Subcutaneous abdominal adipose tissue (tissue), 5 donors: ENCODE measurements around the gene SLC38A10.
"Not testable (repeated sequence)": the region's sequence is repeated elsewhere in the genome, so short reads cannot be mapped to it uniquely, and the experiment has no call there.

ENCODE experiments used
- H3K27ac ChIP-seq: one replicate; pipeline ENCODE4 v1.7.0; 2013; ENCODE audit warnings: low read depth, mild to moderate bottlenecking, inconsistent platforms, low read length, moderate library complexity
- H3K27me3 ChIP-seq, 5 donors: one replicate each; pipeline ENCODE4 v1.7.0; 2013; ENCODE audit warnings: low read length in 5 of 5, inconsistent platforms in 1 of 5; ENCODE audit not compliant: control insufficient read depth in 5 of 5, insufficient read depth in 4 of 5
- H3K36me3 ChIP-seq, 5 donors: one replicate each; pipeline ENCODE4 v1.7.0; 2013; ENCODE audit warnings: low read length in 5 of 5; ENCODE audit not compliant: control insufficient read depth in 5 of 5, insufficient read depth in 5 of 5
- H3K4me1 ChIP-seq, 5 donors: one replicate each; pipeline ENCODE4 v1.7.0; 2013; ENCODE audit warnings: low read length in 5 of 5, mild to moderate bottlenecking in 3 of 5, moderate library complexity in 1 of 5; ENCODE audit not compliant: control insufficient read depth in 5 of 5, insufficient read depth in 5 of 5
- H3K4me3 ChIP-seq, 5 donors: one replicate each; pipeline ENCODE4 v1.7.0; 2013; ENCODE audit warnings: low read length in 5 of 5, low read depth in 1 of 5
- H3K9ac ChIP-seq, 5 donors: one replicate each; pipeline ENCODE4 v1.7.0; 2013; ENCODE audit warnings: low read length in 5 of 5, mild to moderate bottlenecking in 4 of 5, moderate library complexity in 3 of 5
- H3K9me3 ChIP-seq, 5 donors: one replicate each; pipeline ENCODE4 v1.7.0; 2013; ENCODE audit warnings: low read length in 5 of 5; ENCODE audit not compliant: control insufficient read depth in 5 of 5
- donor health status: healthy.
- donor health status: healthy.
- donor health status: healthy.
- donor health status: healthy.
- donor health status: healthy.

Gene SLC38A10

DNA sequence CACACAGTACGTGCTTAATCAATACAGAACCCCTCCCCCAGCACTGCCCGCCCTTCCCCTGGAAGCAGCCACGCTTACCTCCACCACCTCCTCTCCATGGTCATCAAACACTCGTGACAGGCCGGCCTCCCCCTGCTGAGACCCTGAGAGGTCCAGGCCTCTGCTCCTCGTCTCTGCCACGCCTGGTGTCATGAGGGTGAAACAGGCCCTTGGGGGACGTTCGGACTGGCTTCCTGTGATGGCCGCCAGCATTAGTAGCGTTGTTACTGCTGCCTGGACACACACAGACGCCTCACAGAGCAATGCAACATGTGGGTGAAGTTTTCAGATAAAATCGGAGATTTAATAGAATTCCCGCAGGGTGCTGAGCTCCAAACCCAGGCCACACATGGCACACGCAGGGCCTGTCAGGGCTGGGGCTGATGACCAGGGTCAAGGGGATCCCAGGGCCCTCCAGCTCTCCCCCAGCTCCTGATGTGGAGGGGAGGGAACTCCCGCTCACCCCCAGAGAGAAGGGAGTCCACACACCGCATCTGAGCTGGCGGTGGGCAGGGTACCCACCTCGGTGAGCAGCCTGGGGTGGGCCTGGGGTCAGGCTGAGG lies 15.9 kb upstream of the SLC38A10 start:
- Histone ChIP-seq H3K9ac (no peak overlapping the region), H3K27me3 (no peaks in the 10 kb centered on the region), H3K9me3 (no peaks in the 10 kb centered on the region), H3K4me3 (no peak overlapping the region), H3K36me3 (no peaks in the 10 kb centered on the region), H3K27ac (no peak overlapping the region), H3K4me1 (peaks cover 0 to 26% (median 25%) of the 10 kb centered on the region in 5 donors)

GRCh38 chr17:81309859-81310839 lies 15.0 kb upstream of the SLC38A10 start:
- peak overlapping the region; percentile 77 for H3K27ac ChIP-seq

GRCh38 chr17:81309140-81309858 lies 14.2 kb upstream of the SLC38A10 start:
- peak overlapping the region in 4 of 5 donors; percentile 26 to 76 (median 64) for H3K9ac ChIP-seq

More at GRCh38 chr17:81309859-81310839, 15.0 kb upstream of the SLC38A10 start:
- Histone ChIP-seq H3K9ac (peak overlapping the region in 2 of 5 donors; percentile 68 to 76), H3K4me1 (peaks cover 0 to 26% (median 25%) of the 10 kb centered on the region in 5 donors), H3K27me3 (no peaks in the 10 kb centered on the region), H3K4me3 (peak overlapping the region in 3 of 5 donors; percentile 66 to 72 (median 68)), H3K9me3 (no peaks in the 10 kb centered on the region), H3K36me3 (no peaks in the 10 kb centered on the region)

DNA sequence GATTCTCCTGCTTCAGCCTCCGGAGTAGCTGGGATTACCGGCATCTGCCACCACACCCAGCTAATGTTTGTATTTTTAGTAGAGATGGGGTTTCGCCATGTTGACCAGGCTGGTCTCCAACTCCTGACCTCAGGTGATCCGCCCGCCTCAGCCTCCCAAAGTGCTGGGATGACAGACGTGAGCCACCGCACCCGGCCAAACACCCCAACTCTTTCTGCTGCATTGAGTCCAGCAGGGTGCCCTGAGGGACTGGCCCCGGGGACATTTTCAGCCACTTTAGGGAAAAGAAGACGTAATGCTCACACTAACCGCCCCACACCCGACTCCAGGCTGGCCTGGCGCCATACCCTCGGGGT lies 13.7 kb upstream of the SLC38A10 start:
- Histone ChIP-seq H3K27ac (peak overlapping the region; percentile 77), H3K9ac (peak overlapping the region in 4 of 5 donors; percentile 23 to 76 (median 64)), H3K4me3 (peak overlapping the region in 4 of 5 donors; percentile 64 to 72 (median 67)), H3K4me1 (peaks cover 0 to 33% (median 25%) of the 10 kb centered on the region in 5 donors)
- H3K36me3 ChIP-seq, H3K9me3 ChIP-seq, H3K27me3 ChIP-seq: not testable (repeated sequence)

More at GRCh38 chr17:81309140-81309858, 14.2 kb upstream of the SLC38A10 start:
- peak overlapping the region; percentile 77 for H3K27ac ChIP-seq
- H3K4me1 ChIP-seq: peaks cover 0 to 28% (median 25%) of the 10 kb centered on the region in 5 donors
- no peaks in the 10 kb centered on the region for H3K27me3 ChIP-seq
- H3K4me3 ChIP-seq: peak overlapping the region; percentile 50 to 72 (median 66)
- H3K9me3 ChIP-seq: no peaks in the 10 kb centered on the region
- H3K36me3 ChIP-seq: no peaks in the 10 kb centered on the region

DNA sequence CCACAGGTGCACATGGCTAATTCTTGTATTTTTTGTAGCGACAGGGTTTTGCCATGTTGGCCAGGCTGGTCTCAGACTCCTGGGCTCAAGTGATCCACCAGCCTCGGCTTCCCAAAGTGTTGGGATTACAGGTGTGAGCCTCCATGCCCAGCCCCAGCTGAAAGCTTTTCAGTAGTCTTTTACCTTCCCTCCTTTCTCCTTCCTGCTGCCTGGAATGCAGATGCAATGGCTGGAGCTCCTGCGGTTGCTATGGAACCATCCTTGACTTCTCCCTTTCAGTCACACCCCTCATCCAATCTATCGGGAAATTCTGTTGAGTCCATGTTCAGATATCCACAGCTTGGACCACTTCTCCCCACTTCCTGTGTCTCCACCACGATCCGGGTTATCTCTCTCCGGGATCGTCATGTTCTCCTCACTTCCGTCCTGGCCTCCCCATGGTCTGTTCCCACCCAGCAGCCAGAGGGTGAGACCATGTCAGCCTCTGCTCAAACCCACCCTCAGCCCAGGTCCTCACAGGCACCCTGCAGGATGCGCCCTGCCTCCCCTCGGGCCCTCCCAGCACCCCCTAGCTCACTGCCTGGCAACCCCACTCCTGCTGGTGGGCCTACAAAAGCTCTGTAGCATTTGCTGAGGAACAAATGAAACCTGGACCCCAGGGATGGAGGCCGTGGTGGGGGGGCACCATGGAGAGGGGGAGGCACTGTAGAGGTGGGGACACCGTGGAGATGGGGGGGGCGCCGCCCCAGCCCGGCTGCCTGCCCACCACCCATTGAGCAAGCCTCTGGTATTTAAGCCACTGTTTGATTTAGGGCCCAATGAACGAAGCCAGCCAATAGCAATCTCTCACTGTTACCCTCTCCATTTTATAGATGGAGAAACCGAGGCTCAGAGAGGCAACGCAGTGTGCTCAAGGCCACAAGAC lies 12.8 kb upstream of the SLC38A10 start:
- Histone ChIP-seq H3K4me1 (peaks cover 0 to 34% (median 25%) of the 10 kb centered on the region in 5 donors), H3K9me3 (no peaks in the 10 kb centered on the region), H3K36me3 (no peaks in the 10 kb centered on the region), H3K27ac (no peak overlapping the region), H3K4me3 (peak overlapping the region in 2 of 5 donors; percentile 17 to 68), H3K27me3 (no peaks in the 10 kb centered on the region), H3K9ac (no peak overlapping the region)

GRCh38 chr17:81306898-81307510 lies 11.9 kb upstream of the SLC38A10 start:
- Histone ChIP-seq H3K9ac (no peak overlapping the region), H3K9me3 (no peaks in the 10 kb centered on the region), H3K27ac (no peak overlapping the region), H3K27me3 (no peaks in the 10 kb centered on the region), H3K36me3 (no peaks in the 10 kb centered on the region), H3K4me1 (peaks cover 0 to 34% (median 25%) of the 10 kb centered on the region in 5 donors), H3K4me3 (no peak overlapping the region)

- no peaks in the 10 kb centered on the region for H3K27me3 ChIP-seq
- H3K27ac ChIP-seq: no peak overlapping the region
- no peak overlapping the region for H3K9ac ChIP-seq
- H3K4me1 ChIP-seq: peaks cover under 1 to 37% (median 28%) of the 10 kb centered on the region in 5 donors
- H3K4me3 ChIP-seq: no peak overlapping the region
- H3K36me3 ChIP-seq: no peaks in the 10 kb centered on the region
- no peaks in the 10 kb centered on the region for H3K9me3 ChIP-seq
Measured at GRCh38 chr17:81306491-81306890, 11.4 kb upstream of the SLC38A10 start.

DNA sequence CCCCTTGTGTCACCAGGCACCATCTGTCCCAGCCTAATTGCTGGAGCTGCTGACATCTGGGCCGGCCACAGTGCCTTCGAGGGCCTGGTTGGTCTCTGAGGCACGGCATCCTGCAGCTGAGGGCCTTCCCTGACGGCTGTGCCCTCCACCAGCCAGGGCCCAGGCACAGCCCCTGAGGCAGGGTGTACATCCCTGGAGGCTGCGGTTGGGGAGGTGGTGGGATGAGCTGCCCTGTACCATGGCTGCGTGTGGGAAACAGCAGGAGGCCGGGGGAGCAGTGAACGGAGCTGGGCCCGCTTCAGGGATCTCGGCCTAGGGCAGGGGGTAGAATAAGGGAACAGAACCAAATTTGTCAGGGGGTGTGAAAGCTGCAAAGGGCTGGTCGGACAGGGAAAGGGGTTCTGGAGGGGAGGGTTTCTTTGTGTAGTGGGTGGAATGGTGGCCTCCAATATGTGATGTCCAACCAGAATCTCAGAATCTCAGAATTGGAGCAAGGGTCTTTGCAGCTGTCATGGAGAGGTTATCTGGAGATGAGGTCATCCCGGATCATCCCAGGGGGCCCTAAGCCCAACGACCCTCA lies 10.0 kb upstream of the SLC38A10 start:
- Histone ChIP-seq H3K27ac (no peak overlapping the region), H3K36me3 (no peaks in the 10 kb centered on the region), H3K9ac (no peak overlapping the region), H3K4me3 (no peak overlapping the region), H3K9me3 (no peaks in the 10 kb centered on the region), H3K27me3 (no peaks in the 10 kb centered on the region), H3K4me1 (peaks cover 3 to 40% (median 34%) of the 10 kb centered on the region in 5 donors)
